ENCODE measurements around the gene C19orf85.
A peak's percentile ranks its signal among the peaks of the same experiment; 100 is the strongest.

- TF ChIP-seq, protein P1, sequence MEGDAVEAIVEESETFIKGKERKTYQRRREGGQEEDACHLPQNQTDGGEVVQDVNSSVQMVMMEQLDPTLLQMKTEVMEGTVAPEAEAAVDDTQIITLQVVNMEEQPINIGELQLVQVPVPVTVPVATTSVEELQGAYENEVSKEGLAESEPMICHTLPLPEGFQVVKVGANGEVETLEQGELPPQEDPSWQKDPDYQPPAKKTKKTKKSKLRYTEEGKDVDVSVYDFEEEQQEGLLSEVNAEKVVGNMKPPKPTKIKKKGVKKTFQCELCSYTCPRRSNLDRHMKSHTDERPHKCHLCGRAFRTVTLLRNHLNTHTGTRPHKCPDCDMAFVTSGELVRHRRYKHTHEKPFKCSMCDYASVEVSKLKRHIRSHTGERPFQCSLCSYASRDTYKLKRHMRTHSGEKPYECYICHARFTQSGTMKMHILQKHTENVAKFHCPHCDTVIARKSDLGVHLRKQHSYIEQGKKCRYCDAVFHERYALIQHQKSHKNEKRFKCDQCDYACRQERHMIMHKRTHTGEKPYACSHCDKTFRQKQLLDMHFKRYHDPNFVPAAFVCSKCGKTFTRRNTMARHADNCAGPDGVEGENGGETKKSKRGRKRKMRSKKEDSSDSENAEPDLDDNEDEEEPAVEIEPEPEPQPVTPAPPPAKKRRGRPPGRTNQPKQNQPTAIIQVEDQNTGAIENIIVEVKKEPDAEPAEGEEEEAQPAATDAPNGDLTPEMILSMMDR (IDR thresholded peaks at IDR 0.05), result no peak
- TF ChIP-seq POLR2A (IDR thresholded peaks at IDR 0.05), result peak in 1 of 2 donors; percentile 20
Observed at GRCh38 chr19:55484593-55485438, 20.3 kb upstream of the C19orf85 start, which contains the start of gene NAT14.

Data from heart left ventricle (tissue), 13 donors.